Forelimb muscle (tissue), 1 donor: ENCODE data around the gene OSBPL3. TPM values are rescaled to one million over a fixed set of nuclear protein-coding genes. Genes with fewer than 3 reads are reported as not detected.
"Not testable (repeated sequence)": the region's sequence is repeated elsewhere in the genome, so short reads cannot be mapped to it uniquely, and the experiment has no call there.

Source experiments
- DNase-seq: peaks from one replicate; pipeline ENCODE4 v3.0.0-alpha.2; 2013; ENCODE audit warnings: low read depth
- polyA plus RNA-seq: library from polyadenylated mRNA; unstranded; fragments of 120-200 nt; gene quantifications from one replicate; pipeline ENCODE4 v1.2.1, GENCODE V29; 2013; ENCODE audit not compliant: insufficient read length

Gene OSBPL3
- polyA plus RNA-seq, 1 donor: 3.5 TPM

- no peak for DNase-seq
Measured at GRCh38 chr7:24920451-24921361, 59.3 kb downstream of the OSBPL3 start.

- no peak for DNase-seq
Measured at GRCh38 chr7:24917510-24918239, 62.3 kb downstream of the OSBPL3 start.

GRCh38 chr7:24916463-24917040, 63.4 kb downstream of the OSBPL3 start:
- DNase-seq: no peak

- no peak for DNase-seq
Measured at GRCh38 chr7:24914465-24914859, 65.5 kb downstream of the OSBPL3 start.

- DNase-seq: no peak
Measured at GRCh38 chr7:24913801-24914464, 66.0 kb downstream of the OSBPL3 start.

GRCh38 chr7:24912874-24913514, 67.0 kb downstream of the OSBPL3 start:
- no peak for DNase-seq

- DNase-seq: no peak
Measured at GRCh38 chr7:24912424-24912823, 67.6 kb downstream of the OSBPL3 start.

GRCh38 chr7:24911213-24911603, 68.8 kb downstream of the OSBPL3 start:
- no peak for DNase-seq

GRCh38 chr7:24910551-24911212, 69.3 kb downstream of the OSBPL3 start:
- DNase-seq: no peak

GRCh38 chr7:24908727-24909126, 71.3 kb downstream of the OSBPL3 start:
- DNase-seq: no peak

- DNase-seq: no peak
Measured at GRCh38 chr7:24908166-24908565, 71.8 kb downstream of the OSBPL3 start.

GRCh38 chr7:24907311-24907886, 72.6 kb downstream of the OSBPL3 start:
- DNase-seq: no peak

GRCh38 chr7:24905996-24906770, 73.8 kb downstream of the OSBPL3 start:
- no peak for DNase-seq

- not testable (repeated sequence) for DNase-seq
Measured at GRCh38 chr7:24903992-24904391, 76.0 kb downstream of the OSBPL3 start.

- DNase-seq: no peak
Measured at GRCh38 chr7:24903559-24903958, 76.4 kb downstream of the OSBPL3 start.

GRCh38 chr7:24902931-24903330, 77.0 kb downstream of the OSBPL3 start:
- no peak for DNase-seq

GRCh38 chr7:24902276-24902675, 77.7 kb downstream of the OSBPL3 start:
- DNase-seq: no peak

- no peak for DNase-seq
Measured at GRCh38 chr7:24899905-24900304, 80.1 kb downstream of the OSBPL3 start.

- DNase-seq: no peak
Measured at GRCh38 chr7:24899161-24899560, 80.8 kb downstream of the OSBPL3 start.

- no peak for DNase-seq
Measured at GRCh38 chr7:24898691-24899090, 81.3 kb downstream of the OSBPL3 start.
